HG03354 (cell line): ENCODE results near the gene H6PD.

Experiments
- ATAC-seq: cut with Tn5 transposase; IDR thresholded peaks from one replicate; pipeline ENCODE4 v1.9.1; 2021; ENCODE audit warnings: mild to moderate bottlenecking; ENCODE audit not compliant: unreplicated experiment, poor library complexity, severe bottlenecking

The H6PD gene

GRCh38 chr1:9203511-9203982 is 31.0 kb upstream of the H6PD start:
- no peak for ATAC-seq

- no peak for ATAC-seq
Measured at GRCh38 chr1:9204156-9204720, 30.3 kb upstream of the H6PD start.

- no peak for ATAC-seq
Measured at GRCh38 chr1:9207086-9207485, 27.5 kb upstream of the H6PD start.

GRCh38 chr1:9207715-9208114 is 26.9 kb upstream of the H6PD start:
- ATAC-seq: no peak

- ATAC-seq: no peak
Measured at GRCh38 chr1:9211291-9211811, 23.2 kb upstream of the H6PD start.

GRCh38 chr1:9212735-9213134 is 21.8 kb upstream of the H6PD start:
- ATAC-seq: no peak

GRCh38 chr1:9213956-9214355 is 20.6 kb upstream of the H6PD start:
- no peak for ATAC-seq

GRCh38 chr1:9218917-9219316 is 15.7 kb upstream of the H6PD start:
- no peak for ATAC-seq

- ATAC-seq: no peak
Measured at GRCh38 chr1:9222846-9223625, 11.5 kb upstream of the H6PD start.

GRCh38 chr1:9224664-9225410 is 9.7 kb upstream of the H6PD start:
- no peak for ATAC-seq

GRCh38 chr1:9225411-9225785 is 9.2 kb upstream of the H6PD start:
- ATAC-seq: no peak

- no peak for ATAC-seq
Measured at GRCh38 chr1:9228609-9229008, 6.0 kb upstream of the H6PD start.

- ATAC-seq: no peak
Measured at GRCh38 chr1:9229549-9229948, 5.0 kb upstream of the H6PD start.

- no peak for ATAC-seq
Measured at GRCh38 chr1:9230869-9231533, 3.6 kb upstream of the H6PD start.

GRCh38 chr1:9231648-9232332 is 2.8 kb upstream of the H6PD start:
- no peak for ATAC-seq

- ATAC-seq: no peak
Measured at GRCh38 chr1:9233241-9233941, 1.2 kb upstream of the H6PD start.

- ATAC-seq: no peak
Measured at GRCh38 chr1:9233942-9234222, 692 bp upstream of the H6PD start.

- no peak for ATAC-seq
Measured at GRCh38 chr1:9235096-9235459, 504 bp downstream of the H6PD start.

GRCh38 chr1:9235560-9235959 is 986 bp downstream of the H6PD start:
- ATAC-seq: no peak
